Naive thymus-derived CD8-positive, alpha-beta T cell (primary cell): ENCODE results near the gene UTS2R. TPM values are rescaled to one million over a fixed set of nuclear protein-coding genes. Genes with fewer than 3 reads are reported as not detected.
A peak's percentile ranks its signal among the peaks of the same experiment; 100 is the strongest.

Experiments
- ATAC-seq, 2 donors: fragments of 150-1000 bp; cut with Tn5 transposase in 1 of 2; sonication (Bioruptor Pico), chemical (Tn5 transposase) in 1 of 2; 1 replicate in 1 of 2; 2 replicates in 1 of 2; pipeline ENCODE4 v1.10.0; 2021; ENCODE audit warnings: mild to moderate bottlenecking in 2 of 2, moderate library complexity in 2 of 2
- POLR2A ChIA-PET: fragments of 350-600 bp; sonication (Branson Sonifier 250); formaldehyde crosslinking; loops from one replicate; lab custom pipeline; 2021; ENCODE audit warnings: antibody characterized with exemption; lab: Charles Lee
- DNase-seq, 10 donors: peaks; one replicate each; pipeline versions ENCODE4 v3.0.0 to v3.0.0-alpha.2; 2020 to 2022
- H3K27ac Mint-ChIP-seq, 10 donors: one replicate each; pipeline ENCODE4 v1.8.0; 2020 to 2022; ENCODE audit warnings: mild to moderate bottlenecking in 10 of 10, mixed read lengths in 10 of 10, moderate library complexity in 4 of 10, inconsistent platforms in 1 of 10
- H3K27me3 Mint-ChIP-seq, 5 donors: one replicate each; pipeline ENCODE4 v1.8.0; 2021 to 2022; ENCODE audit warnings: mixed read lengths in 5 of 5
- H3K36me3 Mint-ChIP-seq, 3 donors: one replicate each; pipeline ENCODE4 v1.8.0; 2020 to 2022; ENCODE audit warnings: mixed read lengths in 3 of 3, mild to moderate bottlenecking in 2 of 3, inconsistent platforms in 1 of 3
- H3K4me1 Mint-ChIP-seq, 4 donors: one replicate each; pipeline ENCODE4 v1.8.0; 2021 to 2022; ENCODE audit warnings: mixed read lengths in 4 of 4
- H3K4me3 Mint-ChIP-seq, 10 donors: one replicate each; pipeline ENCODE4 v1.8.0; 2020 to 2022; ENCODE audit warnings: mild to moderate bottlenecking in 10 of 10, mixed read lengths in 10 of 10, moderate library complexity in 6 of 10, inconsistent platforms in 1 of 10
- H3K9me3 Mint-ChIP-seq, 9 donors: one replicate each; pipeline ENCODE4 v1.8.0; 2020 to 2022; ENCODE audit warnings: mixed read lengths in 9 of 9, mild to moderate bottlenecking in 3 of 9, inconsistent platforms in 1 of 9, moderate library complexity in 1 of 9
- polyA plus RNA-seq, 3 donors: library from polyadenylated mRNA; unstranded; fragments of 300-500 nt; fragmentation: Illumina TruSeq; gene quantifications; one replicate each; pipeline ENCODE4 v1.2.3, GENCODE V29; 2021
- total RNA-seq, 8 experiments: library from RNA in 2 of 8; stranded (reverse) in 2 of 8; gene quantifications; one replicate each; pipeline ENCODE4 v1.2.3 and lab custom pipeline; 2021 to 2026

The UTS2R gene
- total and polyA plus RNA-seq, 5 experiments from 2014 or later = not detected

GRCh38 chr17:82384730-82385481 lies 13.3 kb downstream of the UTS2R start:
- Mint-ChIP-seq H3K27me3 (peaks cover 9 to 22% (median 14%) of the 10 kb centered on the region in 5 donors), H3K9me3 (no peaks in the 10 kb centered on the region), H3K36me3 (no peaks in the 10 kb centered on the region), H3K4me1 (peaks cover 3 to 10% (median 7%) of the 10 kb centered on the region in 4 donors), H3K27ac (no peak overlapping the region), H3K4me3 (no peak overlapping the region)
- DNase-seq (peak in 1 of 10 donors; percentile 53), ATAC-seq (peak in 1 of 2 donors; percentile 28)
- POLR2A ChIA-PET = interaction anchor here (0.6 kb wide), 1 partner anchor 140 kb away, joined by 3 read pairs; no protein-coding TSS in a partner anchor

- DNase-seq (peak in 1 of 10 donors; percentile 31), ATAC-seq (no peak)
- Mint-ChIP-seq H3K27ac (no peak overlapping the region), H3K9me3 (no peaks in the 10 kb centered on the region), H3K4me1 (peaks cover 2 to 10% (median 6%) of the 10 kb centered on the region in 4 donors), H3K36me3 (no peaks in the 10 kb centered on the region), H3K27me3 (peaks cover 5 to 14% (median 10%) of the 10 kb centered on the region in 5 donors), H3K4me3 (no peak overlapping the region)
- POLR2A ChIA-PET = interaction anchor here (0.5 kb wide), 1 partner anchor 152 kb away, joined by 3 read pairs; no protein-coding TSS in a partner anchor
Observed at GRCh38 chr17:82385559-82386254, 14.1 kb downstream of the UTS2R start.

GRCh38 chr17:82386255-82386831 lies 14.8 kb downstream of the UTS2R start:
- peaks cover 0 to 10% (median 6%) of the 10 kb centered on the region in 4 donors for H3K4me1 Mint-ChIP-seq
- POLR2A ChIA-PET = no interaction called here
- no peak overlapping the region for H3K27ac Mint-ChIP-seq
- no peak overlapping the region for H3K4me3 Mint-ChIP-seq
- H3K36me3 Mint-ChIP-seq = no peaks in the 10 kb centered on the region
- no peaks in the 10 kb centered on the region for H3K9me3 Mint-ChIP-seq
- DNase-seq (peak in 1 of 10 donors; percentile 51), ATAC-seq (no peak)
- H3K27me3 Mint-ChIP-seq = peaks cover 0 to 9% (median 3%) of the 10 kb centered on the region in 5 donors

- peak overlapping the region in 4 of 10 donors; percentile 13 to 69 (median 48) for H3K27ac Mint-ChIP-seq
- H3K27me3 Mint-ChIP-seq = peaks cover 0 to 4% (median 0%) of the 10 kb centered on the region in 5 donors
- DNase-seq (peak in 1 of 10 donors; percentile 57), ATAC-seq (no peak)
- H3K4me1 Mint-ChIP-seq = peaks cover 0 to 10% (median 6%) of the 10 kb centered on the region in 4 donors
- no peak overlapping the region for H3K4me3 Mint-ChIP-seq
- POLR2A ChIA-PET = no interaction called here
- H3K9me3 Mint-ChIP-seq = no peaks in the 10 kb centered on the region
- no peaks in the 10 kb centered on the region for H3K36me3 Mint-ChIP-seq
Observed at GRCh38 chr17:82386881-82387704, 15.5 kb downstream of the UTS2R start.

- DNase-seq (no peak), ATAC-seq (no peak)
- POLR2A ChIA-PET = no interaction called here
- H3K36me3 Mint-ChIP-seq = peaks cover 0 to 4% (median 0%) of the 10 kb centered on the region in 3 donors
- H3K4me1 Mint-ChIP-seq = peaks cover 0 to 10% (median 6%) of the 10 kb centered on the region in 4 donors
- H3K4me3 Mint-ChIP-seq = no peak overlapping the region
- peaks cover 0 to 4% (median 0%) of the 10 kb centered on the region in 5 donors for H3K27me3 Mint-ChIP-seq
- no peaks in the 10 kb centered on the region for H3K9me3 Mint-ChIP-seq
- H3K27ac Mint-ChIP-seq = peak overlapping the region in 5 of 10 donors; percentile 13 to 89 (median 69)
Observed at GRCh38 chr17:82387705-82388106, 16.1 kb downstream of the UTS2R start.

GRCh38 chr17:82388223-82388921 lies 16.8 kb downstream of the UTS2R start:
- peaks cover 0 to 10% (median 6%) of the 10 kb centered on the region in 4 donors for H3K4me1 Mint-ChIP-seq
- H3K27me3 Mint-ChIP-seq = peaks cover 0 to 4% (median 0%) of the 10 kb centered on the region in 5 donors
- H3K9me3 Mint-ChIP-seq = no peaks in the 10 kb centered on the region
- H3K36me3 Mint-ChIP-seq = peaks cover 0 to 8% (median 0%) of the 10 kb centered on the region in 3 donors
- H3K27ac Mint-ChIP-seq = peak overlapping the region in 1 of 10 donors; percentile 13
- ATAC-seq (no peak), DNase-seq (peak in 1 of 10 donors; percentile 63)
- POLR2A ChIA-PET = no interaction called here
- H3K4me3 Mint-ChIP-seq = no peak overlapping the region

- Mint-ChIP-seq H3K4me1 (peaks cover 2 to 10% (median 6%) of the 10 kb centered on the region in 4 donors), H3K27ac (peak overlapping the region in 1 of 10 donors; percentile 87)
Observed at GRCh38 chr17:82388922-82389283, 17.3 kb downstream of the UTS2R start.

GRCh38 chr17:82389379-82389778 lies 17.8 kb downstream of the UTS2R start:
- H3K9me3 Mint-ChIP-seq = no peaks in the 10 kb centered on the region
- ATAC-seq (no peak), DNase-seq (peak in 1 of 10 donors; percentile 28)
- H3K4me3 Mint-ChIP-seq = no peak overlapping the region
- POLR2A ChIA-PET = no interaction called here
- peaks cover 2 to 10% (median 6%) of the 10 kb centered on the region in 4 donors for H3K4me1 Mint-ChIP-seq
- peak overlapping the region in 2 of 10 donors; percentile 38 to 87 for H3K27ac Mint-ChIP-seq
- H3K36me3 Mint-ChIP-seq = peaks cover 0 to 14% (median 3%) of the 10 kb centered on the region in 3 donors
- no peaks in the 10 kb centered on the region for H3K27me3 Mint-ChIP-seq

More at GRCh38 chr17:82388922-82389283, 17.3 kb downstream of the UTS2R start:
- Mint-ChIP-seq H3K9me3 (no peaks in the 10 kb centered on the region), H3K36me3 (peaks cover 0 to 12% (median 3%) of the 10 kb centered on the region in 3 donors), H3K27me3 (no peaks in the 10 kb centered on the region), H3K4me3 (no peak overlapping the region)
- peak in 1 of 10 donors; percentile 16 for DNase-seq
- POLR2A ChIA-PET = no interaction called here
- ATAC-seq = no peak

GRCh38 chr17:82390015-82390859 lies 18.7 kb downstream of the UTS2R start:
- H3K27ac Mint-ChIP-seq = no peak overlapping the region
- POLR2A ChIA-PET = no interaction called here
- peaks cover 0 to 14% (median 3%) of the 10 kb centered on the region in 3 donors for H3K36me3 Mint-ChIP-seq

GRCh38 chr17:82390860-82391435 lies 19.4 kb downstream of the UTS2R start:
- no peak overlapping the region for H3K4me3 Mint-ChIP-seq
- DNase-seq = peak in 1 of 10 donors; percentile 31
- no peak for ATAC-seq
- H3K9me3 Mint-ChIP-seq = no peaks in the 10 kb centered on the region
- H3K27me3 Mint-ChIP-seq = no peaks in the 10 kb centered on the region
- no peak overlapping the region for H3K27ac Mint-ChIP-seq
- POLR2A ChIA-PET = no interaction called here
- peaks cover 2 to 10% (median 6%) of the 10 kb centered on the region in 4 donors for H3K4me1 Mint-ChIP-seq
- H3K36me3 Mint-ChIP-seq = peaks cover 0 to 14% (median 3%) of the 10 kb centered on the region in 3 donors

More at GRCh38 chr17:82390015-82390859, 18.7 kb downstream of the UTS2R start:
- no peak for ATAC-seq
- H3K9me3 Mint-ChIP-seq = no peaks in the 10 kb centered on the region
- peaks cover 2 to 10% (median 6%) of the 10 kb centered on the region in 4 donors for H3K4me1 Mint-ChIP-seq
- peak in 1 of 10 donors; percentile 59 for DNase-seq
- H3K4me3 Mint-ChIP-seq = no peak overlapping the region
- H3K27me3 Mint-ChIP-seq = no peaks in the 10 kb centered on the region
